Neuronal stem cell (in vitro differentiated cells): ENCODE data around the gene VWF.

Experiments used
- DNase-seq: peaks from one replicate; pipeline ENCODE4 v3.0.0-alpha.2; 2013; ENCODE audit warnings: low spot score
- H2AFZ ChIP-seq: one replicate; pipeline ENCODE4 v1.6.1; 2013; ENCODE audit warnings: mild to moderate bottlenecking, low read length, inconsistent platforms
- H2AK5ac ChIP-seq: 2 replicates; pipeline ENCODE4 v1.6.1; 2013; ENCODE audit warnings: low read depth, mild to moderate bottlenecking, inconsistent platforms, low read length, moderate library complexity, mixed read lengths
- H2BK120ac ChIP-seq: 2 replicates; pipeline ENCODE4 v1.6.1; 2013; ENCODE audit warnings: low read depth, mild to moderate bottlenecking, inconsistent platforms, low read length, moderate library complexity, mixed read lengths
- H2BK12ac ChIP-seq: one replicate; pipeline ENCODE4 v1.6.1; 2013; ENCODE audit warnings: low read length, inconsistent platforms
- H2BK15ac ChIP-seq: 2 replicates; pipeline ENCODE4 v1.6.1; 2013; ENCODE audit warnings: mild to moderate bottlenecking, low read length, inconsistent platforms, mixed read lengths
- H2BK5ac ChIP-seq: one replicate; pipeline ENCODE4 v1.6.1; 2013; ENCODE audit warnings: inconsistent platforms, mild to moderate bottlenecking, low read length, moderate library complexity
- H3K14ac ChIP-seq: one replicate; pipeline ENCODE4 v1.6.1; 2013; ENCODE audit warnings: low read length, inconsistent platforms
- H3K18ac ChIP-seq: 2 replicates; pipeline ENCODE4 v1.6.1; 2013; ENCODE audit warnings: low read length, inconsistent platforms
- H3K23ac ChIP-seq: 2 replicates; pipeline ENCODE4 v1.6.1; 2013; ENCODE audit warnings: low read depth, mild to moderate bottlenecking, mixed read lengths, low read length, inconsistent platforms; ENCODE audit not compliant: poor library complexity
- H3K27ac ChIP-seq: replicated peaks from 3 replicates; pipeline ENCODE4 v1.5.1; 2013; ENCODE audit warnings: low read length, inconsistent platforms
- H3K27me3 ChIP-seq, 3 experiments: 2 replicates each; pipeline ENCODE4 v1.6.1; 2013; ENCODE audit warnings: low read length in 3 of 3, mild to moderate bottlenecking in 2 of 3, inconsistent platforms in 1 of 3, low read depth in 1 of 3, mixed read lengths in 1 of 3, moderate library complexity in 1 of 3; ENCODE audit not compliant: control insufficient read depth in 3 of 3, insufficient read depth in 3 of 3
- H3K36me3 ChIP-seq, 2 donors: replicated peaks in 1 of 2; 2 replicates each; pipeline ENCODE4 v1.6.1; 2013; ENCODE audit warnings: low read length in 2 of 2; ENCODE audit not compliant: control insufficient read depth in 2 of 2, insufficient read depth in 2 of 2
- H3K4ac ChIP-seq: 2 replicates; pipeline ENCODE4 v1.6.1; 2013; ENCODE audit warnings: inconsistent platforms, mild to moderate bottlenecking, low read length, moderate library complexity
- H3K4me1 ChIP-seq, 2 donors: 1 replicate in 1 of 2; 2 replicates in 1 of 2; pipeline ENCODE4 v1.6.1; 2013; ENCODE audit warnings: low read length in 2 of 2, low read depth in 1 of 2; ENCODE audit not compliant: control insufficient read depth in 2 of 2, insufficient read depth in 1 of 2
- H3K4me2 ChIP-seq: one replicate; pipeline ENCODE4 v1.6.1; 2013; ENCODE audit warnings: mild to moderate bottlenecking, low read length, inconsistent platforms; ENCODE audit not compliant: insufficient read depth, poor library complexity, severe bottlenecking
- H3K4me3 ChIP-seq, 2 donors: 2 replicates each; pipeline ENCODE4 v1.5.1; 2013; ENCODE audit warnings: low read length in 2 of 2, mild to moderate bottlenecking in 2 of 2, inconsistent platforms in 1 of 2, moderate library complexity in 1 of 2
- H3K79me1 ChIP-seq: one replicate; pipeline ENCODE4 v1.6.1; 2013; ENCODE audit warnings: low read depth, mild to moderate bottlenecking, inconsistent platforms, low read length, moderate library complexity
- H3K9ac ChIP-seq: one replicate; pipeline ENCODE4 v1.6.1; 2013; ENCODE audit warnings: mild to moderate bottlenecking, low read depth, low read length, inconsistent platforms; ENCODE audit not compliant: poor library complexity
- H3K9me3 ChIP-seq, 2 donors: replicated peaks in 1 of 2; 2 replicates each; pipeline versions ENCODE3 to v1.6.1; 2013; ENCODE audit warnings: low read length in 2 of 2, mild to moderate bottlenecking in 2 of 2, inconsistent platforms in 1 of 2, low read depth in 1 of 2, mixed read lengths in 1 of 2, moderate library complexity in 1 of 2; ENCODE audit not compliant: control insufficient read depth in 2 of 2, insufficient read depth in 1 of 2
- H4K8ac ChIP-seq: one replicate; pipeline ENCODE4 v1.6.1; 2013; ENCODE audit warnings: low read depth, mild to moderate bottlenecking, inconsistent platforms, low read length, moderate library complexity
- H4K91ac ChIP-seq: one replicate; pipeline ENCODE4 v1.6.1; 2013; ENCODE audit warnings: low read length, low read depth, mild to moderate bottlenecking, inconsistent platforms; ENCODE audit not compliant: poor library complexity
- WGBS, 2 donors: extraction: QIAGEN DNeasy Blood & Tissue Kit; methylation state at CpG; one replicate each; pipeline ENCODE4 v1.1.7; 2013; ENCODE audit warnings: missing lambda C conversion rate in 2 of 2, mixed read lengths in 1 of 2; ENCODE audit not compliant: insufficient read length in 2 of 2, insufficient replicate concordance in 1 of 2; ENCODE audit errors: extremely low coverage in 2 of 2; 5-methylcytosine and 5-hydroxymethylcytosine counted together

The VWF gene

DNA sequence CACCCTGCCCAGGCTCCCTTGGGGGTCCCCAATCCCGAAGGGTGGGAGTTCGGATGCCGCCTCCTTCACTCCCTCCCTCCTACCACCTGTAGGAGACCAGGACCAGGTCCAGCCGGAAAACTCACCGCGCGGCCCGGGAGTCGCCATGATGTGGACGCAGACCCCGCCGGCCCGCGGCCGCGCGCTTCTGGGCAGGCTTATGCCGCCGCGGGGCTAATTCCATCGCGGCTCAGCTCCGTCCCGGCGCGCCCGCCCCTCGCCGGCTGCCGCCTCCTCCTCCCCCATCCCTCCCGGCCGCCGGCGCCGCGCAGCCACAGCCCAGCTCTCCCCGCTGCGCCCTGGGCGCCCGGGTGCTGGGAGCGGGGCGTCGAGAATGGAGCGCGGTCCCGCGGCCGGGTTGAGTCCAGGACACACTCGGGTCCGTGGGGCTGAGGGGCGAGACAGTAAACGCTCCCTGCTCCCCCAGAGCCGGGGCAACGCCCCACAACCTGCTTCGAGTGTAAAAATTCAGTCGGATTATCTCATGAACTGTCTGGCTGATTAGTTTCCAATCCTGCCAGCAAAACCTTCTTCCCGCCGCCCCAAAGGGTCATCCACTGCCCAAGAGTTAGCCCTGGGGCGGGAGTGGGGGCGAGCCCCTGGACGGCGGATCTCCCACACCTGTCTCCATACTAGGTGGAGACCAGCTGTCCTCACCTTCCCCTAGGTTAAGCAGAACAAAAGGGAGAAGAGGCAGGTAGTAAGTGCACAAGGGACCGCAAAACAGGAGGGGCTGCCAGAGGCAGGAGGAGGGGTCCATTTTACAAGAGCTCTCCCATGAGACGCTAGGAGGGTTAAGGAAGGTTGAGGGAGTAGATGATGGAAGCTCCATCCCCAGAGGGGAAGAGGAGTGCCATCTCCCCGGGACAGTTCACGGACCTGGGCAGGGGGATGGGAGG lies 179.1 kb downstream of the VWF start, which contains the start of gene ANO2:
Gene ANO2 (minus strand): TSS at position 189 of the 938 bp plus-strand sequence. CDS start 42 bp downstream, at position 147.
- no CpG with 5 or more reads among the region's 66 CpGs for WGBS, 2 donors
- Histone ChIP-seq H3K14ac (peak within 1 kb of the TSS; percentile 17), H2BK120ac (no peak within 1 kb of the TSS), H3K79me1 (no peaks in the 10 kb centered on the region), H3K4me2 (peak within 1 kb of the TSS; percentile 87), H3K36me3 (no peaks in the 10 kb centered on the region), H4K91ac (no peak within 1 kb of the TSS), H2BK5ac (peak within 1 kb of the TSS; percentile 15), H3K18ac (peak within 1 kb of the TSS; percentile 96), H3K4ac (peak within 1 kb of the TSS; percentile 17), H2BK15ac (peak within 1 kb of the TSS; percentile 79), H3K4me3 (peak within 1 kb of the TSS; percentile 58 to 88), H3K9me3 (peaks cover 2 to 4% of the 10 kb centered on the region in 2 donors), H3K9ac (peak within 1 kb of the TSS; percentile 45), H3K23ac (no peak within 1 kb of the TSS), H4K8ac (peak within 1 kb of the TSS; percentile 87), H2AFZ (peak within 1 kb of the TSS; percentile 98), H3K27me3 (peaks cover 0 to 42% (median 12%) of the 10 kb centered on the region in 3 experiments), H3K27ac (no peak within 1 kb of the TSS), H3K4me1 (peaks cover 2 to 3% of the 10 kb centered on the region in 2 donors), H2AK5ac (no peak within 1 kb of the TSS), H2BK12ac (no peak within 1 kb of the TSS)
- DNase-seq = peak; percentile 62

DNA sequence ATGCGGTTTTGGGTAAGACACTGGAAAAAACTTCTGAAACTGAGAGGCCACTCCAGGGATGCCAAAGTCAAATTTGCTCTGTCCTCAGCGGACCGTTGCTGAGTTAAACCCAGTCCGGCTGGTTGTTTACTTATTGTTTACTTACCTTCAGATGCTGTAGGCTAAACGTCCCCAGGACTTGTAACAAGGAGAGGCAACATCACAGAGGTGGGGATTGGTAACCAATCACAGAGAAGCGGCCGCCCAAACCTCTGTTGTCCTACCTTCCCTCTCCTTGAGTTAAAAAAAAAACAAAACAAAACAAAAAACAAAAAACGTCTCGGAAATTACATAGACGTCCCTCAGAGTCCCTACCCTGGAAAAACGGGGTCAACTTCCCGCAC lies 179.8 kb downstream of the VWF start:
- Histone ChIP-seq H3K14ac (no peak overlapping the region), H4K91ac (no peak overlapping the region), H3K4me3 (peak overlapping the region; percentile 58 to 88), H3K4ac (peak overlapping the region; percentile 17), H3K4me1 (peaks cover 2 to 3% of the 10 kb centered on the region in 2 donors), H2AK5ac (no peak overlapping the region), H2BK120ac (no peak overlapping the region), H2BK15ac (peak overlapping the region; percentile 79), H3K18ac (peak overlapping the region; percentile 96), H3K79me1 (no peaks in the 10 kb centered on the region), H3K27ac (no peak overlapping the region), H3K4me2 (peak overlapping the region; percentile 87), H3K9ac (peak overlapping the region; percentile 45), H3K23ac (no peak overlapping the region), H3K27me3 (peaks cover 0 to 42% (median 12%) of the 10 kb centered on the region in 3 experiments), H2BK5ac (no peak overlapping the region), H2AFZ (peak overlapping the region; percentile 98), H2BK12ac (no peak overlapping the region), H3K9me3 (peaks cover 2 to 4% of the 10 kb centered on the region in 2 donors), H3K36me3 (no peaks in the 10 kb centered on the region), H4K8ac (no peak overlapping the region)
- DNase-seq = no peak
- no CpG with 5 or more reads among the region's 12 CpGs for WGBS, 2 donors

DNA sequence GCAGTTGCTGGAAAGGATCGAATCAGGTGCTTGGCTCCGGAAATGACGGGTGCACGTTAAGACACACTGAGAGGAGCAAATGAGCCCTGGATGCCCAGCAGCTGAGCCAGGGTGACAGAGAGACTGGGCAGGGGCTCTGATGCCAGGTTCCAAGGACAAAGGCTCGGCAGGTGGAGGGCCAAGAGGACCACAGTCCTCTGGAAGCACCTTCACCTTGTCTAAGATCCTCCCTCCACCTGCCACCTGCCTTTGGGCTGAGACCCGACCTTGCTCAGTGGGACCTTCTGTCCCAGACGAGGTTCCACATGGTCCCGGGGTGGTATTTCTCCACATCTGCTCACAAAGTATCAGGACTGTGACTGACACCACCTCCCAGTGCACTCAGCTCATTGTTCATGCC lies 180.4 kb downstream of the VWF start:
- H3K27ac ChIP-seq = no peak overlapping the region
- H3K14ac ChIP-seq = no peak overlapping the region
- no peak overlapping the region for H3K4me3 ChIP-seq
- H3K18ac ChIP-seq = no peak overlapping the region
- H2BK120ac ChIP-seq = no peak overlapping the region
- H3K9me3 ChIP-seq = peaks cover 2 to 4% of the 10 kb centered on the region in 2 donors
- no peak overlapping the region for H3K4ac ChIP-seq
- no CpG with 5 or more reads among the region's 8 CpGs for whole genome bisulfite sequencing, 2 donors
- H3K9ac ChIP-seq = no peak overlapping the region
- no peak overlapping the region for H3K23ac ChIP-seq
- H2AFZ ChIP-seq = peak overlapping the region; percentile 98
- H2BK12ac ChIP-seq = no peak overlapping the region
- H2BK5ac ChIP-seq = no peak overlapping the region
- H2BK15ac ChIP-seq = no peak overlapping the region
- DNase-seq = no peak
- peaks cover 2 to 3% of the 10 kb centered on the region in 2 donors for H3K4me1 ChIP-seq
- H2AK5ac ChIP-seq = no peak overlapping the region
- H4K8ac ChIP-seq = no peak overlapping the region
- H3K36me3 ChIP-seq = no peaks in the 10 kb centered on the region
- H4K91ac ChIP-seq = no peak overlapping the region
- no peaks in the 10 kb centered on the region for H3K79me1 ChIP-seq
- no peak overlapping the region for H3K4me2 ChIP-seq
- H3K27me3 ChIP-seq = peaks cover 0 to 42% (median 12%) of the 10 kb centered on the region in 3 experiments

DNA sequence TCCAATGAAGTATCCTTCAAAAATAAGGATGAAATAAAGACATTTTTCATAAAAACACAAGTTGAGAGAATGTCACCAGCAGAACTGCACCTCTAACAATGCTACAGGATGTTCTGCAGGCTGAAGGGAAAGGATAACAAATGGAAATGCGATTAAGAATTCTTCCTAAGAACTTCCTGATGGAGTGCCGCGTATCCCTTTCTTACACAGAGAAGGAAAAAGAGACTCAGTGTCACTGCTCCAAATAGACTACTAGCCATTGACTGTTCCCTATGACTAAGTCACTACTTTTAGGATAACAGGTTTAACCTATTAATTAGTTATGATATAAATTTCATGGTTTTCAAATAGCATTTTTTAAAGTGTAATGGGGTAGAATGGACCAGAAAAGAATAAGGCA lies 182.6 kb downstream of the VWF start:
- Histone ChIP-seq H3K27me3 (peaks cover 0 to 32% (median 12%) of the 10 kb centered on the region in 3 experiments), H2BK5ac (no peak overlapping the region), H3K9ac (no peak overlapping the region), H3K18ac (no peak overlapping the region), H3K4me2 (no peak overlapping the region), H3K27ac (no peak overlapping the region), H3K23ac (no peak overlapping the region), H3K9me3 (peaks cover 0 to 4% of the 10 kb centered on the region in 2 donors), H2AK5ac (no peak overlapping the region), H2BK120ac (no peak overlapping the region), H4K8ac (no peak overlapping the region), H3K36me3 (no peaks in the 10 kb centered on the region), H2BK15ac (no peak overlapping the region), H3K14ac (no peak overlapping the region), H2BK12ac (no peak overlapping the region), H3K4ac (no peak overlapping the region), H2AFZ (no peak overlapping the region), H4K91ac (no peak overlapping the region), H3K79me1 (no peaks in the 10 kb centered on the region), H3K4me1 (peaks cover 0 to 2% of the 10 kb centered on the region in 2 donors), H3K4me3 (no peak overlapping the region)
- WGBS, 2 donors = no CpG with 5 or more reads among the region's 3 CpGs
- no peak for DNase-seq
